SU-DHL-6 (cell line): ENCODE results near the gene CADPS.

Experiments
- CTCF ChIP-seq: fragments of 200-600 bp; sonication (generic); IDR thresholded peaks from one replicate; pipeline ENCODE4 v1.5.1; 2017; ENCODE audit warnings: antibody characterized with exemption, mild to moderate bottlenecking, low read length, moderate library complexity; ENCODE audit not compliant: insufficient read depth, poor library complexity, severe bottlenecking
- EZH2phosphoT487 ChIP-seq: fragments of 200-600 bp; sonication (generic), shearing (Covaris generic); conservative IDR thresholded peaks from 2 replicates; pipeline ENCODE4 v1.6.1; 2018; ENCODE audit warnings: mild to moderate bottlenecking, antibody characterized with exemption, low read length, moderate library complexity, mixed read lengths

GRCh38 chr3:62919784-62920465 lies 44.7 kb upstream of the CADPS start:
- TF ChIP-seq CTCF = no peak
- TF ChIP-seq EZH2phosphoT487 = no peak
